ENCODE data around the gene AMMECR1. TPM values are rescaled to one million over a fixed set of nuclear protein-coding genes. Genes with fewer than 3 reads are reported as not detected.

The AMMECR1 gene
- total and polyA plus RNA-seq, 8 donors = 0.45 to 28.7 (median 3.6) TPM

GRCh38 chrX:110172215-110172614 is 145.7 kb downstream of the AMMECR1 start:
- 80 to 97% (median 96%) methylated on average over 1 to 10 of the region's 10 CpGs for WGBS, 5 donors
- H3K27ac ChIP-seq = peak overlapping the region in 1 of 5 donors; percentile 23
- peaks cover 0 to 10% (median 0%) of the 10 kb centered on the region in 4 donors for H3K36me3 ChIP-seq
- no peak for DNase-seq
- TF ChIP-seq EP300 (IDR thresholded peaks at IDR 0.05) (no peak), CTCF (IDR thresholded peaks at IDR 0.05) (no peak), POLR2AphosphoS5 (IDR thresholded peaks at IDR 0.05) (no peak), POLR2A (IDR thresholded peaks at IDR 0.05) (no peak)
- no peak overlapping the region for H3K4me3 ChIP-seq
- peaks cover 0 to 6% (median 0%) of the 10 kb centered on the region in 4 donors for H3K4me1 ChIP-seq
- H3K9me3 ChIP-seq = no peaks in the 10 kb centered on the region
- intact Hi-C loops (cut with DNase I; ENCODE audit: low total_unique reads) = no loop called here
- H3K27me3 ChIP-seq = peaks cover 0 to 4% (median 0%) of the 10 kb centered on the region in 3 donors

- TF ChIP-seq CTCF (IDR thresholded peaks at IDR 0.05) (no peak), POLR2A (IDR thresholded peaks at IDR 0.05) (no peak), POLR2AphosphoS5 (IDR thresholded peaks at IDR 0.05) (no peak), EP300 (IDR thresholded peaks at IDR 0.05) (no peak)
- WGBS, 5 donors = 69 to 87% (median 82%) methylated on average over 5 of the region's 5 CpGs
- peaks cover 0 to 10% (median 0%) of the 10 kb centered on the region in 4 donors for H3K36me3 ChIP-seq
- DNase-seq = no peak
- no peak overlapping the region for H3K4me3 ChIP-seq
- no peak overlapping the region for H3K27ac ChIP-seq
- peaks cover 0 to 4% (median 0%) of the 10 kb centered on the region in 3 donors for H3K27me3 ChIP-seq
- H3K9me3 ChIP-seq = no peaks in the 10 kb centered on the region
- intact Hi-C loops (cut with DNase I; ENCODE audit: low total_unique reads) = no loop called here
- peaks cover 0 to 6% (median 0%) of the 10 kb centered on the region in 4 donors for H3K4me1 ChIP-seq
Observed at GRCh38 chrX:110171442-110171841, 146.4 kb downstream of the AMMECR1 start.

- WGBS, 5 donors = 76 to 100% (median 87%) methylated on average over 1 to 3 of the region's 3 CpGs
- intact Hi-C loops (cut with DNase I; ENCODE audit: low total_unique reads) = no loop called here
Observed at GRCh38 chrX:110170029-110170428, 147.9 kb downstream of the AMMECR1 start.

GRCh38 chrX:110168585-110168984 is 149.3 kb downstream of the AMMECR1 start:
- Histone ChIP-seq H3K4me1 (peaks cover 0 to 6% (median 0%) of the 10 kb centered on the region in 4 donors), H3K36me3 (peaks cover 0 to 10% (median 0%) of the 10 kb centered on the region in 4 donors), H3K27me3 (peaks cover 0 to 4% (median 0%) of the 10 kb centered on the region in 3 donors), H3K27ac (no peak overlapping the region), H3K9me3 (no peaks in the 10 kb centered on the region), H3K4me3 (no peak overlapping the region)
- intact Hi-C loops (cut with DNase I; ENCODE audit: low total_unique reads) = no loop called here
- 59 to 95% (median 89%) methylated on average over 4 of the region's 4 CpGs for WGBS, 5 donors
- DNase-seq = no peak
- TF ChIP-seq POLR2A (IDR thresholded peaks at IDR 0.05) = no peak
- TF ChIP-seq EP300 (IDR thresholded peaks at IDR 0.05) = no peak
- no peak for TF ChIP-seq POLR2AphosphoS5 (IDR thresholded peaks at IDR 0.05)
- no peak for TF ChIP-seq CTCF (IDR thresholded peaks at IDR 0.05)

More at GRCh38 chrX:110170029-110170428, 147.9 kb downstream of the AMMECR1 start:
- TF ChIP-seq EP300 (IDR thresholded peaks at IDR 0.05) (no peak), POLR2AphosphoS5 (IDR thresholded peaks at IDR 0.05) (no peak), POLR2A (IDR thresholded peaks at IDR 0.05) (no peak), CTCF (IDR thresholded peaks at IDR 0.05) (no peak)
- Histone ChIP-seq H3K27me3 (peaks cover 0 to 4% (median 0%) of the 10 kb centered on the region in 3 donors), H3K9me3 (no peaks in the 10 kb centered on the region), H3K36me3 (peaks cover 0 to 10% (median 0%) of the 10 kb centered on the region in 4 donors), H3K4me1 (peaks cover 0 to 6% (median 0%) of the 10 kb centered on the region in 4 donors), H3K4me3 (no peak overlapping the region), H3K27ac (no peak overlapping the region)
- no peak for DNase-seq
